Peyer's patch (tissue), 4 donors: ENCODE data around the gene SEC14L6. TPM values are rescaled to one million over a fixed set of nuclear protein-coding genes. Genes with fewer than 3 reads are reported as not detected.
A peak's percentile ranks its signal among the peaks of the same experiment; 100 is the strongest.

Experiments used
- DNase-seq, 3 donors: peaks; one replicate each; pipeline ENCODE4 v3.0.0-alpha.2; 2017 to 2019
- H3K27ac ChIP-seq, 4 donors: fragments of 200-600 bp; sonication (generic); one replicate each; pipeline ENCODE4 v1.5.1; 2016 to 2019
- H3K27me3 ChIP-seq, 2 donors: fragments of 200-600 bp; sonication (generic); one replicate each; pipeline ENCODE4 v1.5.1; 2019
- H3K36me3 ChIP-seq, 3 donors: fragments of 200-600 bp; sonication (generic); one replicate each; pipeline ENCODE4 v1.5.1; 2016 to 2019
- H3K4me1 ChIP-seq, 4 donors: fragments of 200-600 bp; sonication (generic); one replicate each; pipeline ENCODE4 v1.5.1; 2016 to 2019
- H3K4me3 ChIP-seq, 4 donors: fragments of 200-600 bp; sonication (generic); 1 replicate in 3 of 4; 2 replicates in 1 of 4; pipeline ENCODE4 v1.5.1; 2016 to 2019; ENCODE audit warnings: mild to moderate bottlenecking in 1 of 4
- H3K9me3 ChIP-seq, 4 donors: fragments of 200-600 bp; sonication (generic); one replicate each; pipeline ENCODE4 v1.5.1; 2016 to 2019; ENCODE audit warnings: mild to moderate bottlenecking in 1 of 4
- CTCF ChIP-seq, 6 experiments: fragments of 450-650 bp in 4 of 6; fragments of 200-600 bp in 2 of 6; sonication (generic) in 1 of 6; IDR thresholded peaks; one replicate each; pipeline ENCODE4 v1.5.1; 2017 to 2019; ENCODE audit warnings: antibody characterized with exemption in 6 of 6, mild to moderate bottlenecking in 3 of 6, moderate library complexity in 1 of 6
- POLR2A ChIP-seq, 2 donors: fragments of 450-650 bp; IDR thresholded peaks; one replicate each; pipeline ENCODE4 v1.5.1; 2017; ENCODE audit warnings: antibody characterized with exemption in 2 of 2, mild to moderate bottlenecking in 2 of 2, moderate library complexity in 2 of 2
- total RNA-seq, 4 donors: library from RNA; depleted of rRNA; stranded (reverse); fragments of >200 nt; gene quantifications; one replicate each; pipeline ENCODE4 v1.1.0, GENCODE V29; 2016

The SEC14L6 gene
- total RNA-seq, 4 donors from 2014 or later: 0.27 TPM; not detected in 3

GRCh38 chr22:30578481-30578880 lies 31.9 kb upstream of the SEC14L6 start:
- no peak for DNase-seq
- H3K4me3 ChIP-seq: no peak overlapping the region
- no peaks in the 10 kb centered on the region for H3K9me3 ChIP-seq
- H3K27me3 ChIP-seq: no peaks in the 10 kb centered on the region
- H3K36me3 ChIP-seq: peaks cover 0 to 73% (median 2%) of the 10 kb centered on the region in 3 donors
- TF ChIP-seq POLR2A (IDR thresholded peaks at IDR 0.05) (no peak), CTCF (IDR thresholded peaks at IDR 0.05) (no peak)
- H3K27ac ChIP-seq: no peak overlapping the region
- peaks cover 0 to 22% (median under 1%) of the 10 kb centered on the region in 4 donors for H3K4me1 ChIP-seq

- H3K27me3 ChIP-seq: no peaks in the 10 kb centered on the region
- peaks cover 0 to 47% (median 2%) of the 10 kb centered on the region in 3 donors for H3K36me3 ChIP-seq
- peak overlapping the region in 1 of 4 donors; percentile 3 for H3K4me3 ChIP-seq
- peak overlapping the region in 2 of 4 donors; percentile 92 to 97 for H3K27ac ChIP-seq
- peak in 1 of 3 donors; percentile 63 for DNase-seq
- H3K4me1 ChIP-seq: peaks cover 0 to 36% (median 2%) of the 10 kb centered on the region in 4 donors
- TF ChIP-seq CTCF (IDR thresholded peaks at IDR 0.05) (no peak), POLR2A (IDR thresholded peaks at IDR 0.05) (no peak)
- H3K9me3 ChIP-seq: no peaks in the 10 kb centered on the region
Measured at GRCh38 chr22:30575859-30576258, 29.3 kb upstream of the SEC14L6 start.

GRCh38 chr22:30574997-30575671 lies 28.6 kb upstream of the SEC14L6 start:
- Histone ChIP-seq H3K27me3 (no peaks in the 10 kb centered on the region), H3K27ac (peak overlapping the region in 3 of 4 donors; percentile 40 to 97 (median 92)), H3K4me1 (peaks cover 0 to 36% (median 2%) of the 10 kb centered on the region in 4 donors), H3K4me3 (peak overlapping the region in 2 of 4 donors; percentile 62 to 69), H3K36me3 (peaks cover 0 to 40% (median 2%) of the 10 kb centered on the region in 3 donors), H3K9me3 (no peaks in the 10 kb centered on the region)
- TF ChIP-seq CTCF (IDR thresholded peaks at IDR 0.05): peak in 1 of 6 experiments; percentile 11
- TF ChIP-seq POLR2A (IDR thresholded peaks at IDR 0.05): no peak
- DNase-seq: peak in 1 of 3 donors; percentile 41

GRCh38 chr22:30574095-30574981 lies 27.8 kb upstream of the SEC14L6 start, which contains the start of gene GAL3ST1:
GAL3ST1 (minus strand) TSS chr22:30574665; CDS start chr22:30557392, 17,273 bp downstream.
- peak within 1 kb of the TSS in 3 of 4 donors; percentile 29 to 69 (median 62) for H3K4me3 ChIP-seq
- TF ChIP-seq POLR2A (IDR thresholded peaks at IDR 0.05) (peak in 1 of 2 donors; percentile 52), CTCF (IDR thresholded peaks at IDR 0.05) (no peak)
- H3K9me3 ChIP-seq: no peaks in the 10 kb centered on the region
- H3K27ac ChIP-seq: peak within 1 kb of the TSS in 3 of 4 donors; percentile 75 to 97 (median 92)
- peaks cover 0 to 36% (median 2%) of the 10 kb centered on the region in 4 donors for H3K4me1 ChIP-seq
- no peaks in the 10 kb centered on the region for H3K27me3 ChIP-seq
- peak in 2 of 3 donors; percentile 72 to 85 for DNase-seq
- H3K36me3 ChIP-seq: peaks cover 0 to 32% (median 2%) of the 10 kb centered on the region in 3 donors

- Histone ChIP-seq H3K9me3 (no peaks in the 10 kb centered on the region), H3K4me1 (peaks cover 0 to 36% (median 2%) of the 10 kb centered on the region in 4 donors), H3K4me3 (peak overlapping the region in 3 of 4 donors; percentile 29 to 69 (median 62)), H3K27me3 (no peaks in the 10 kb centered on the region), H3K36me3 (peaks cover 0 to 25% (median 2%) of the 10 kb centered on the region in 3 donors), H3K27ac (peak overlapping the region in 3 of 4 donors; percentile 75 to 97 (median 92))
- no peak for TF ChIP-seq CTCF (IDR thresholded peaks at IDR 0.05)
- no peak for TF ChIP-seq POLR2A (IDR thresholded peaks at IDR 0.05)
- peak in 1 of 3 donors; percentile 69 for DNase-seq
Measured at GRCh38 chr22:30573594-30574094, 27.1 kb upstream of the SEC14L6 start.
